Fibroblast of upper back skin (primary cell): ENCODE measurements around the gene ARHGAP26.

ENCODE experiments used
- DNase-seq: peaks from one replicate; pipeline ENCODE4 v3.0.0-alpha.2; 2013

ARHGAP26 gene

GRCh38 chr5:142769793-142770649 lies at the start of gene ARHGAP26:
TSS of gene ARHGAP26 (plus strand) at chr5:142770377. CDS start at chr5:142770762, 385 bp downstream.
- peak; percentile 95 for DNase-seq

GRCh38 chr5:142720641-142721271 lies 49.4 kb upstream of the ARHGAP26 start:
- DNase-seq = peak; percentile 75

- DNase-seq = peak; percentile 66
Observed at GRCh38 chr5:142722146-142722545, 48.0 kb upstream of the ARHGAP26 start.

GRCh38 chr5:142722896-142723295 lies 47.3 kb upstream of the ARHGAP26 start:
- no peak for DNase-seq

- DNase-seq = no peak
Observed at GRCh38 chr5:142724821-142725220, 45.4 kb upstream of the ARHGAP26 start.

GRCh38 chr5:142725231-142726187 lies 44.7 kb upstream of the ARHGAP26 start:
- no peak for DNase-seq

- peak; percentile 98 for DNase-seq
Observed at GRCh38 chr5:142726188-142726731, 43.9 kb upstream of the ARHGAP26 start.

GRCh38 chr5:142727735-142728047 lies 42.5 kb upstream of the ARHGAP26 start:
- DNase-seq = no peak

GRCh38 chr5:142735323-142736246 lies 34.6 kb upstream of the ARHGAP26 start:
- no peak for DNase-seq

- DNase-seq = no peak
Observed at GRCh38 chr5:142736247-142736632, 33.9 kb upstream of the ARHGAP26 start.

GRCh38 chr5:142737179-142737578 lies 33.0 kb upstream of the ARHGAP26 start:
- DNase-seq = no peak

- DNase-seq = peak; percentile 42
Observed at GRCh38 chr5:142740474-142741242, 29.5 kb upstream of the ARHGAP26 start.

- DNase-seq = peak; percentile 60
Observed at GRCh38 chr5:142743592-142744441, 26.4 kb upstream of the ARHGAP26 start.

- no peak for DNase-seq
Observed at GRCh38 chr5:142745268-142745667, 24.9 kb upstream of the ARHGAP26 start.

- DNase-seq = peak; percentile 83
Observed at GRCh38 chr5:142746532-142747433, 23.4 kb upstream of the ARHGAP26 start.

- DNase-seq = peak; percentile 45
Observed at GRCh38 chr5:142748132-142748531, 22.0 kb upstream of the ARHGAP26 start.

GRCh38 chr5:142748568-142749249 lies 21.5 kb upstream of the ARHGAP26 start:
- DNase-seq = no peak

GRCh38 chr5:142749321-142749720 lies 20.9 kb upstream of the ARHGAP26 start:
- DNase-seq = peak; percentile 52
